Activated CD4-positive, alpha-beta T cell treated with anti-CD3 and anti-CD28 coated beads for 48 hours (primary cell): ENCODE data around the gene RAD23B.
"Not testable (repeated sequence)": the region's sequence is repeated elsewhere in the genome, so short reads cannot be mapped to it uniquely, and the experiment has no call there.

Experiments used
- DNase-seq: peaks from one replicate; pipeline ENCODE4 v3.0.0-alpha.2; 2020

Gene RAD23B

GRCh38 chr9:107282759-107283622 is at the start of gene RAD23B:
Gene RAD23B, plus strand, starts transcription at chr9:107283279. Its CDS starts 351 bp downstream, at chr9:107283630.
- peak; percentile 99 for DNase-seq

DNA sequence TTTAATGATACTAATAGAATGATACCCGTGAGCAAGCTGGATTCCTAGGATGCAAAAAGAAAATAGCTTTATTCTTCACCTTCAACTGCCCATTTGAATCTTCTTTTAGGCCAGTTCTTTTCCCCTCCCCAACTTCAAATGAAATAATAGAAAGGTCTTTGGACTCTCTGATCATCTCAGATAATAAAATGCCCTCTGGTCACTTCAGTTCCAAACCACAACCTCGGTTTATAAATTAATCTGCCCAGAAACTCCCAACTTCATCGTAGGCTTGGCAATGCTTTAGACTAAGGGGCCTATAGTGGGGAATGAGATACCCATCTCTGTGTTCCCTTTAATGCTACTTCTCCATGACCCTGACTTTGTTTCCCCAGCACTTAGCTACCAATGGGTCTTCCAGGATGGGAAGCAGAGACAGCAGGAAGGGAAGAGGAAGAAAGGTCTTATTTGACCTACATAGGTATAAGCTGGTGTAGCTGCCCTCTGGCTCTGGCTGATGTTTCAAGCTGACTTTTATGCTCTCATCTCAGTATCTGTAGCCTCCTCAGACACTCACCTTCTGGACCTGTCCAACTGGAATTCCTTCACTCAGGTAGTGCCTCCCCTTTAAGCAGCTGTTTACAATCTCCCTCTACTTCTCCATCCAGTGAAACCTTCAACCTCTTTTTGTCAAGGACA is 47.2 kb upstream of the RAD23B start:
- DNase-seq, result no peak

- DNase-seq, result no peak
Observed at GRCh38 chr9:107237873-107238272, 45.2 kb upstream of the RAD23B start.

- no peak for DNase-seq
Observed at GRCh38 chr9:107239474-107239873, 43.6 kb upstream of the RAD23B start.

- no peak for DNase-seq
Observed at GRCh38 chr9:107240260-107240659, 42.8 kb upstream of the RAD23B start.

GRCh38 chr9:107242073-107243030 is 40.7 kb upstream of the RAD23B start:
- DNase-seq, result peak; percentile 14

DNA sequence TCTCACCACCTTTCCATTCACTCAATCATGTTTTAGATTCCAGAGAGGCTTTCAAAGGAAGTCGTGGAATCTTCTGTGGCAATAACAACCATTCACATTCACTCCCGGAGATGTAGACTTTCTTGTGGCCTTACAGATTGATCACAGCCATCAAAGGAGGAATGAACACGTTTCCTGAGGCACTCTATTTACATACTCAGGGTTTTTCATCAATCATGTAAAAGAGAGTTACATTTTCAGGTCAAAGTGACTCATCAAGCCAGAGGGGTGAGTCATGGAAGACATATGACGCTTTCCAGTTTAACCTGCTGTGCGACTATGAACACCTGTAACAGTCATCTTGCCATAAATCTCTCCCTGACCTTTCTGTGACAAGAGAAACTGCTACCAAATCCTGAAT is 39.3 kb upstream of the RAD23B start:
- peak; percentile 62 for DNase-seq

GRCh38 chr9:107246259-107247254 is 36.5 kb upstream of the RAD23B start:
- DNase-seq, result peak; percentile 14

GRCh38 chr9:107248714-107249113 is 34.4 kb upstream of the RAD23B start:
- DNase-seq, result no peak

DNA sequence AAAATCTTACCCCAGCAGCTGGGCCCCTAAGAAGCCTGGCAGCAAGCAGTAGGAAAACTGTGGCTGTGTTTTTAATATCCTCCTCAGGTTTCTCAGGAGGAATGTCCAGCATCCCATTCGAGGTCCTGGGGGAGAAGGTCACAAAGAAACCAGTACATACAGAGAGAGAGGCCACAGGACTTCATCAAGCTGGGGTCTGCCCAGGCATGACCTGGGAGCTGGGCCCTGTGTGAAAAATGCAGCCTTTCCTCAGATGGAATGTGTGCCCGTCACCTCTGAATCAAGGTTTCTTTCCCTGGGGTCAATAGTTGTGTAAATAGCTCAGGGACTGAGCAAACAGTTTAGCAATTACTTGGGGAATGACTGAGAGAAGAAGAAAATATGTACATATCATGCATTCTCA is 33.9 kb upstream of the RAD23B start:
- DNase-seq, result no peak

- no peak for DNase-seq
Observed at GRCh38 chr9:107249665-107250285, 33.3 kb upstream of the RAD23B start.

DNA sequence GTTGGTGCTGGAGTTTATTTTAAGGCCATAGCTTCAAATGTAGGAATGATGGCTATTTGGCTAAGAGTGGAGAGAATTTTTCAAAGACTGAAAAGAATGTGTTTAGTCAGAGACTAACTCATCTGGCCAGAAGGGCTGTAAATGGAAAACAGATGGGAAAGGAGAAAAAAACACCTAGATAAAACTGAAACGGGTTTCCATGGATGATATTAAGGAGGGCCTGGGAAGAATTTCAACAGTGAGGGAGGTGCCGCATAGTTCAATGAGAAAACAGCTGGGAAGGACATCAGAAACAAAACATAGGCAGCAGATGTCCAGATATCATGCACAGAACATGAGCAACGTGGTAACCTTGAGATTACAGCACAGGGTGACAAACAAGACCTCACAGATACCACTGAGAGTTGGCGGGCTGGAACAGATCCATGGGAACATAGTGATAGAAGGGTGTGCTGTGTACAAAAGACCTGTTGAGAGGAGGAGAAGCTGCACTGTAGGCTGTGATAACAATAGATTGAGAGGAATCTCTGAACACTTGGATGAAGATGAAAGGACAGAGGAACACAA is 31.2 kb upstream of the RAD23B start:
- no peak for DNase-seq

- DNase-seq, result no peak
Observed at GRCh38 chr9:107258919-107259318, 24.2 kb upstream of the RAD23B start.

DNA sequence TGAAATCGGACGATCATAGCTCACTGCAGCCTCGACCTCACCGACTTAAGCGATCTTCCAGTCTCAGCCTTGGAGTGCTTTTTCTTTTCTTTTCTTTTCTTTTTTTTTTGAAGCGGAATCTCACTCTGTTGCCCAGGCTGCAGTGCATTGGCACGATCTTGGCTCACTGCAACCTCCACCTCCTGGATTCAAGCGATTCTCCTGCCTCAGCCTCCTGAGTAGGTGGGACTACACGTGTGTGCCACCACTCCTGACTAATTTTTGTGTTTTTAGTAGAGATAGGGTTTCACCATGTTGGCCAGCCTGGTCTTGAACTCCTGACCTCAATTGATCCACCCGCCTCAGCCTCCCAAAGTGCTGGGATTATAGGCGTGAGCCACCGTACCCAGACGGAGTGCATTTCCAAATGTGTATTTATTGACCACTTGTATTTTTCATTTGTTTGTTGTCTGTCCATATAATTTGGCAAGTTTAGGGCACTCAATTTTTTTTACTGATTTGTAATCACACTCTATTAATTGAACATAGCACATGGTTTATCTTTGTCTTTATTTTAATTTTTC is 23.2 kb upstream of the RAD23B start:
- not testable (repeated sequence) for DNase-seq

- DNase-seq, result no peak
Observed at GRCh38 chr9:107260437-107261081, 22.5 kb upstream of the RAD23B start.

DNA sequence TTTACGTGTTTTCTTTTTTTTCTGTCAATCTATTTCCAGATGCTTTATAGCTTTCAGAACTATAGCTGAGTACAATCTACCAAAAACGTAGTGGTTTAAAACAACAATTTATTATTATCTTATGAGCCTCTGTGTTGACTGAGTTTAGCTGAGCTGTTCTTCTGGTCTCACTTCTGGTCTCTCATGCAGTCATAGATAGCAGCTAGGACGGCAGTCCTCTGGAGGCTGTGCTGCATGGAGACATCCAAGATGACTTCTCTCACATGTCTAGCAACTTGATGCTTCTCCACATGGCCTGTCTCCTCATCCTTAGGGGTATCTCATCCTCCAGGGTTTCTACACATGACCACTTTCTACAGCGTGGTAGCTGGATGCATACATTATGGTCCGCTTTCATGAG is 22.0 kb upstream of the RAD23B start:
- DNase-seq, result no peak

DNA sequence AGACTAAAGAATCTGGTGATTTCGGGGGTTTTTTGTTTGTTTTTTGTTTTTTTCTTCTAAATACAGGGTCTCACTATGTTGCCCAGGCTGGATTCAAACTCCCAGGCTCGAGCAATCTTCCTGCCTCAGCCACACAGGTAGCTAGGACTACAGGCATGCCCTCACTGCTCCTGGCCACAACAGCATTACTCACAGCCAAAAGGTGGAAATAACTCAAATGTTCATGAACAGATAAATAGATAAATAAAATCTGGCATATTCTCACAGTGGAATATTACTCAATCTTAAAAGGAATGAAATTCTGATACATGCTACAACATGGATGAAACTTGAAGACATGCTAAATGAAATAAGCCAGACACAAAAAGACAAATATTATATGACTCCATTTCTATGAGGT is 19.8 kb upstream of the RAD23B start:
- no peak for DNase-seq

GRCh38 chr9:107266624-107267368 is 16.3 kb upstream of the RAD23B start:
- no peak for DNase-seq

DNA sequence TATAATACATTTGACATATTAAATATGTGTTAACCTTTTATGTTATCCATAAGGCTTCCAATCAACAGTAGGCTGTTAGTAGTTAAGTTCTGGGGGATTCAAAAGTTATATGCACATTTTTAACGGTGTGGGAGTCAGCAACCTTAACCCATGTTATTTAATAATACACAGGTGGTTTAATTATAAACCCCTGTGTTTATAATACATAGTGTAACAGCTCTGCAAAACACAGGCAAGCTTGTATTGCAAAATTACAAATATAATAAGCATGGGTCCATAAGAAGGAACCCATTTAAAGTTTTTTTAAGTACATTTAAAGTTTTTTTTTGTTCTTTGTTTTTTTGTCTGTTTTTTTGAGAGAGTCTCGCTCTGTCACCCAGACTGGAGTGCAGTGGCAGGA is 14.5 kb upstream of the RAD23B start:
- DNase-seq, result no peak
